ENCODE data around the gene HACD2. TPM values are rescaled to one million over a fixed set of nuclear protein-coding genes. Genes with fewer than 3 reads are reported as not detected.

The HACD2 gene
- total RNA-seq, 1 donor = 30.4 TPM

GRCh38 chr3:123523023-123523412 lies 61.8 kb downstream of the HACD2 start:
- no peak for TF ChIP-seq CTCF (IDR thresholded peaks at IDR 0.05; ENCODE audit: insufficient read depth, low read length)
- no peak overlapping the region for H3K4me3 ChIP-seq (ENCODE audit: low read depth, low read length)
- DNase-seq (ENCODE audit: low read depth) = no peak

GRCh38 chr3:123522320-123523022 lies 62.4 kb downstream of the HACD2 start:
- no peak for DNase-seq (ENCODE audit: low read depth)
- H3K4me3 ChIP-seq (ENCODE audit: low read depth, low read length) = no peak overlapping the region
- TF ChIP-seq CTCF (IDR thresholded peaks at IDR 0.05; ENCODE audit: insufficient read depth, low read length) = no peak

GRCh38 chr3:123521179-123521969 lies 63.5 kb downstream of the HACD2 start:
- peak; percentile 46 for DNase-seq (ENCODE audit: low read depth)
- no peak overlapping the region for H3K4me3 ChIP-seq (ENCODE audit: low read depth, low read length)
- no peak for TF ChIP-seq CTCF (IDR thresholded peaks at IDR 0.05; ENCODE audit: insufficient read depth, low read length)

GRCh38 chr3:123520656-123521055 lies 64.2 kb downstream of the HACD2 start:
- H3K4me3 ChIP-seq (ENCODE audit: low read depth, low read length) = no peak overlapping the region
- no peak for DNase-seq (ENCODE audit: low read depth)
- no peak for TF ChIP-seq CTCF (IDR thresholded peaks at IDR 0.05; ENCODE audit: insufficient read depth, low read length)

GRCh38 chr3:123518892-123519485 lies 65.9 kb downstream of the HACD2 start:
- H3K4me3 ChIP-seq (ENCODE audit: low read depth, low read length) = no peak overlapping the region
- no peak for TF ChIP-seq CTCF (IDR thresholded peaks at IDR 0.05; ENCODE audit: insufficient read depth, low read length)
- peak; percentile 7 for DNase-seq (ENCODE audit: low read depth)

- no peak for DNase-seq (ENCODE audit: low read depth)
- TF ChIP-seq CTCF (IDR thresholded peaks at IDR 0.05; ENCODE audit: insufficient read depth, low read length) = no peak
Measured at GRCh38 chr3:123511726-123512125, 73.1 kb downstream of the HACD2 start.

More at GRCh38 chr3:123511726-123512125, 73.1 kb downstream of the HACD2 start:
- no peak overlapping the region for H3K4me3 ChIP-seq (ENCODE audit: low read depth, low read length)
